ENCODE results near the gene LRP1B.
"Not testable (repeated sequence)": the region's sequence is repeated elsewhere in the genome, so short reads cannot be mapped to it uniquely, and the experiment has no call there.

Gene LRP1B

DNA sequence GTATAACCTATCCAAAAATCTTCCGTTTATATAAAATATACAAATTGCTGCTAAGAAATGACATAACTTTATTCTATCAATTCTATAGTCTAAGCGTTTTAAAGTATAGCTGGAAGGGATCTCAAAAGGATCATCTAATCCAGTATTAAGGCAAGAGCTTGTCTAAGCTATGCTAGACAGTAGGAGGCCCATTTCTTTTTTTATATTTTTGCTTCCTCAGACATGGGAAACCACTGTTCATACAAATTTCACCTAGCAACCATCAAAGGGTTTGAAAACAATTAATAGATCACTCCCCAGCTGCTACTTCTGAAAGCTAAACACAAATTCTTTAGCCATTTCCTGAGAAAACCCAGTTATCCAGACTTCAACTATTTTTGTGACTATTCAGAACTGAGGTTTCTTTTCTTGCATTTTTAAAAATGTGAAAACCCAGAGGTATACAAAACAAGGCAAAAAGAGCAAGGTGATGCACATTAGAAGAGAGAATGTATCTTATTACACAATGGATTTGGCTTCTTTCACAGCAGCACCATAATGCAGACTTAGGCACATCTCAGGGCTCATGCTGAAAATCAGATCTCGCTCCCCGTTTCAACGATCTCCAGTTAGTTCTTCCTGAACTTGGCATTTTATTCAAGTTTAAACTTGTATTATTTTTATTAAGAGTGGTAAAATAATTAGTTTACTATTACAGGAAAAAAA is 274.4 kb downstream of the LRP1B start:
- FAIRE-seq (no peak), DNase-seq (ENCODE audit: insufficient read length) (no peak)
- no peak for TF ChIP-seq POLR2A (IDR thresholded peaks at IDR 0.05; ENCODE audit: low read depth, low read length)
- TF ChIP-seq POLR2AphosphoS5 (IDR thresholded peaks at IDR 0.05; ENCODE audit: low read depth, low read length): no peak
- TF ChIP-seq TAF1 (IDR thresholded peaks at IDR 0.05; ENCODE audit: borderline replicate concordance, low read depth, low read length): no peak

DNA sequence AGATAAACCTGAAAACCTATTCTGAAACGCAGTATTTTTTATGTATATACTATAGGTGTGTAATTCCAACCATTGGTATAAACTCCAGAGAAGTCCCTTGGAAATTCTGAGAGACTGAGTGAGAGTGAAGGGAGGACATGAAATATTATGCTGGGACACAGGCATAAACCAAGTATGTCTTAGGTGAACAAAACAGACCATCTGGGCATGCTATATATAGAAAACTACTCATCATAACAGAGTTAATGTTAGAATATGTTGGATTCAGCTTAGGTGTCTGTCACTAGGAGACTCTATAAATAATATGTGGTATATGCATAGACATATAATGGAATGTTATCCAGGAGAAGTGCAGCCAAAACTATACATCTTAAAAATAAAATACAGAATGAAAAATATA is 282.6 kb downstream of the LRP1B start:
- TF ChIP-seq POLR2AphosphoS5 (IDR thresholded peaks at IDR 0.05; ENCODE audit: low read depth, low read length) (no peak), TAF1 (IDR thresholded peaks at IDR 0.05; ENCODE audit: borderline replicate concordance, low read depth, low read length) (no peak), POLR2A (IDR thresholded peaks at IDR 0.05; ENCODE audit: low read depth, low read length) (no peak)
- DNase-seq (ENCODE audit: insufficient read length) (no peak), FAIRE-seq (no peak)

DNA sequence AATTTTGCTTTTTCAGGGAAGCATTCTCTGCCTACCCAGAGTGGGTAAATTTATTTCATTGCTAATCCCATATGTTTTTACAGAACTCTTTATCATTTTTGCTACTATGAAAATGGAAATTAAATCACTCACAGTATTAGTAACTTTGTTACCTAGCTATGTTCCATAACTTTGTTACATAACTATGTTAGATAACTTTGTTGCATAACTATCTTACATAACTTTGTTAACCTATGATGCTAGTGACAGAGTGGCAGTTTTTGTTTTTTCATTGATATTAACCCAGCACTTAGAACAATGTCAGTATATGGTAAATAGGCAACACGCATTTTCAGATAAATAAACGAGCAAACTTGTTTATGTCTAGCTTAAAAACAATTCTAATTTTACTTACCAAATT is 286.6 kb downstream of the LRP1B start:
- no peak for DNase-seq (ENCODE audit: insufficient read length)
- TF ChIP-seq POLR2A (IDR thresholded peaks at IDR 0.05; ENCODE audit: low read depth, low read length) (no peak), POLR2AphosphoS5 (IDR thresholded peaks at IDR 0.05; ENCODE audit: low read depth, low read length) (no peak), TAF1 (IDR thresholded peaks at IDR 0.05; ENCODE audit: borderline replicate concordance, low read depth, low read length) (no peak)
- no peak for FAIRE-seq

DNA sequence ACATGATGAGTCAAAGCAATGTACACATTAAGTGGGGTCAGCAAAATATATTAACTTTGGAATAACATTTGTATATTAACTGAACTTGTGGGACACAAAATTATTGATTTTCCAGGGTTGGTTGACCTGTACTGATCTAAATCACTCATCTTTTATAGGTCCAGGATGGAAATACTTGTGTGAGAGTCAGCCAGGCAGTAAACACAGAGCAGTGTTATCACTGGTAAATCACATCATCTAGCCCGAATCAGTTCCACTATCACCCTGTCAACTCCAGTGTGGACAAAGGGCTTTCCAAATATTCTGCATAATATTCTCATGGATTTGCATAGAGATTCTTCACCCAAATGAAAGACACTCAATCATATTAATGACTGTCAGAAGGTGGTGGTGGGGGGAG is 295.7 kb downstream of the LRP1B start:
- TF ChIP-seq TAF1 (IDR thresholded peaks at IDR 0.05; ENCODE audit: borderline replicate concordance, low read depth, low read length): no peak
- no peak for TF ChIP-seq POLR2AphosphoS5 (IDR thresholded peaks at IDR 0.05; ENCODE audit: low read depth, low read length)
- no peak for TF ChIP-seq POLR2A (IDR thresholded peaks at IDR 0.05; ENCODE audit: low read depth, low read length)
- FAIRE-seq (no peak), DNase-seq (ENCODE audit: insufficient read length) (no peak)

DNA sequence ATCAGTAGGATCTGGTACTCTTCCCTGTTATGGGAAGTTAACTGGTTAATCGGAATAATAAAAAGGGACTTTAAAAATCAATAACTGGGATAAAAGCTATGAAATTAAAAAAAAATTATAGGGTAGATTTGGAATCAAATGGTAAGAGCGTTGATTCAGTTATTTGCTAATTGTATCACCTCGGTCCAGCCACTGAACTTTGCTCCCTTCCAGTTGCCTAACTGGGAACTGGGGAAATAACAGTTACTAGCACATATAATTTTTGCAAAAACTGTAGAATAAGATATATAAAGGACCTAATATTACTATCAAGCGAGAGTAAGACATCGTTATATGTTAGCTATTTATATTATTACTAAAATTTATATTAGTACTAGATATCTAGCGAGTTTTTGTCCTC is 302.1 kb downstream of the LRP1B start:
- FAIRE-seq (no peak), DNase-seq (ENCODE audit: insufficient read length) (no peak)
- no peak for TF ChIP-seq POLR2A (IDR thresholded peaks at IDR 0.05; ENCODE audit: low read depth, low read length)
- no peak for TF ChIP-seq POLR2AphosphoS5 (IDR thresholded peaks at IDR 0.05; ENCODE audit: low read depth, low read length)
- TF ChIP-seq TAF1 (IDR thresholded peaks at IDR 0.05; ENCODE audit: borderline replicate concordance, low read depth, low read length): no peak

DNA sequence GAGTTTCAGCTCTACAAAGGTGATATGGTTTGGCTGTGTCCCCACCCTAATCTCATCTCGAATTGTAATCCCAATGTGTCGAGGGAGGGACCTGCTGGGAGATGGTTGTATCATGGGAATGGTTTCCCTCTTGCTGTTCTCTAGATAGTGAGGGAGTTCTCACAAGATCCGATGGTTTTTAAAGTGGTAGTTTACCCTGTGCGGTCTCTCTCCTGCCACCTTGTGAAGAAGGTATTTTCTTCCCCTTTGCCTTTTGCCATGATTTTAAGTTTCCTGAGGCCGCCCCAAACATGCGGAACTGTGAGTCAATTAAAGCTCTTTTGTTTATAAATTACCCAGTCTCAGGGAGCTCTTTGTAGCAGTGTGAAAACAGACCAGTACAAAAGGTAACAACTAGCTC is 306.0 kb downstream of the LRP1B start:
- TF ChIP-seq POLR2A (IDR thresholded peaks at IDR 0.05; ENCODE audit: low read depth, low read length) (no peak), TAF1 (IDR thresholded peaks at IDR 0.05; ENCODE audit: borderline replicate concordance, low read depth, low read length) (no peak), POLR2AphosphoS5 (IDR thresholded peaks at IDR 0.05; ENCODE audit: low read depth, low read length) (no peak)
- no peak for DNase-seq (ENCODE audit: insufficient read length)
- FAIRE-seq: no peak

DNA sequence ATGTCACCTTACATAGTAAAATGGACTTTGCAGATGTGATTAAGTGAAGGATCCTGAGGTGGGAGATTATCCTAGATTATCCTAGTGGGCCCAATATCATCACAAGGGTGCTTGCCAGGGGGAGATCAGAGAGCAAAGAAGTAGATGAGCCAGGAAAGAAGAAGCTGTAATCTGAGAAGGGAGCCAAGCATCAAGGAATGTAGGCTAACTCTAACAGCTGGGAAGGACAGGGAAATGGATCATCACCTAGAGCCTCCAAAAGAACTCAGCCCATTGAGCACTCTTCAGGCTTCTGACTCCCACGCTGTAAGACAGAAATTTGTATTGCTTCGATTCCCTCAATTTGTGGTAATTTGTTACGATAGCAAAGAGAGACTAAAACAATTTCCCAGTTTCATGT is 309.9 kb downstream of the LRP1B start:
- FAIRE-seq (no peak), DNase-seq (ENCODE audit: insufficient read length) (no peak)
- TF ChIP-seq POLR2AphosphoS5 (IDR thresholded peaks at IDR 0.05; ENCODE audit: low read depth, low read length): no peak
- TF ChIP-seq POLR2A (IDR thresholded peaks at IDR 0.05; ENCODE audit: low read depth, low read length): no peak
- TF ChIP-seq TAF1 (IDR thresholded peaks at IDR 0.05; ENCODE audit: borderline replicate concordance, low read depth, low read length): no peak

DNA sequence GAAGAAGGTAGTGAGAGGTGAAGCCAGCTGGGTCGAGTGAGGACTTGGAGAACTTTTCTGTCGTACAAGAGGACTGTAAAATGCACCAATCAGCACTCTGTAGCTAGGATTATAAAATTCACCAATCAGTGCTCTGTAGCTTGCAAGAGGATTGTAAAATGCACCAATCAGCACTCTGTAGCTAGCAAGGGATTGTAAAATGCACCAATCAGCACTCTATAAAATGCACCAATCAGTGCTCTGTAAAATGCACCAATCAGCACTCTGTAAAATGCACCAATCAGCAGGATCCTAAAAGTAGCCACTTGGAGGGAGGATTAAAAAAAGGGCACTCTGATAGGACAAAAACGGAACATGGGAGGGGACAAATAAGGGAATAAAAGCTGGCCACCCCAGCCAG is 315.5 kb downstream of the LRP1B start:
- FAIRE-seq; DNase-seq (ENCODE audit: insufficient read length): not testable (repeated sequence)

DNA sequence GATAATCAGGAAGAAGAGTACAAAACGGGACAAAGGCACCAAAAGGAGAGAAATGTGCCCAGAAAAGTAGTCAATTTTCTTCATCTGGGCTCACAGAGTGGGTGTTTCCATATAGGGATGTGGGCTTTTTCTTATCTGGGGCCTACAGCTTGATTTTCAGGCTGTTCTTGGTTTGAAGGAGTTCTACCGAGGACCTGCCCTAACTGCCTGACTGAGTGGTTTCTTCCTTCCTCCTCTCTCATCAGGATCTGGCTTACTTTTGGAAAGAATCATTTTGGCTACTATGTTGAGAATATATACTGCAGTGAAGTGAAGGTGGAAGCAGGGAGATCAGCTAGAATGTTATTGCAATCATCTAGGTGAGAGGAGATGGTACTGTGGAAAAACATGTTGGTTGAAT is 316.7 kb downstream of the LRP1B start:
- DNase-seq (ENCODE audit: insufficient read length) (no peak), FAIRE-seq (no peak)
- TF ChIP-seq POLR2A (IDR thresholded peaks at IDR 0.05; ENCODE audit: low read depth, low read length): no peak
- TF ChIP-seq POLR2AphosphoS5 (IDR thresholded peaks at IDR 0.05; ENCODE audit: low read depth, low read length): no peak
- no peak for TF ChIP-seq TAF1 (IDR thresholded peaks at IDR 0.05; ENCODE audit: borderline replicate concordance, low read depth, low read length)

DNA sequence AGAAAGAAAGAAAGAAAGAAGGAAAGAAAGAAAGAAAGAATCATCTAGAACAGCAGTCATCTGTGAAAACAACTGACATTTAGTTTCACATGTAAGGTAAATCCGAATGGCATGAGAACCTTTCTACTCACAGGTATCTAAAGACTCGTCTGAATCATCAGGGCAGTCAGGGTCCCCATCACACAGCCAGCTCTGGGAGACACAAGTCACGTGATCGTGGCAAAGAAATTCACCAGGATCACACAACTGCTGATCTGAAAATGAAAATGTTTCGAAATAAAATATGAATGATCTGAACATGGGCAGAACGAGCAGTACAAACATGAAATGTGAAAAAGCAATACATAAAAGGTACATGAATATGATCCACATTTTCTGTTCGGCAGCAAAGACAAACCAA is 320.7 kb downstream of the LRP1B start:
- FAIRE-seq (no peak), DNase-seq (ENCODE audit: insufficient read length) (no peak)
- TF ChIP-seq POLR2A (IDR thresholded peaks at IDR 0.05; ENCODE audit: low read depth, low read length) (no peak), TAF1 (IDR thresholded peaks at IDR 0.05; ENCODE audit: borderline replicate concordance, low read depth, low read length) (no peak), POLR2AphosphoS5 (IDR thresholded peaks at IDR 0.05; ENCODE audit: low read depth, low read length) (no peak)

DNA sequence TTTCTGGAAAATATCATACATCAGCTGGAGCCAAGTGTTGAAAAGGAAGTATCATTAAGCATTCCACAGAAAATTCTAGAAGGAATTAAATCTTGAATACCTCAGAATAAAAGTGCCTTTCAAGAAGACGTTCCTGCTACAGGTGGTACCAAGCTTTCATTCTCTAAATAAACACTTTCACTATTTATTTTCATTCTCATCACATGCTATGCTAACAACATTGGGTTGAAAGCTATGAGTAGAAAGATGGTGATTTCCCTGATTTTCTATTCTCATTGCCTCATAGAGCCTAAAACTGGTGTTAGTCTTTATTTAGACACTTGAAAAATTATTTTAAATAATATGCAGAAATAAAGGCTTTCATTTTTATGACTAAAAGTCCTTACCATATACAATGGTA is 324.7 kb downstream of the LRP1B start:
- no peak for DNase-seq (ENCODE audit: insufficient read length)
- TF ChIP-seq POLR2A (IDR thresholded peaks at IDR 0.05; ENCODE audit: low read depth, low read length): no peak
- no peak for TF ChIP-seq TAF1 (IDR thresholded peaks at IDR 0.05; ENCODE audit: borderline replicate concordance, low read depth, low read length)
- TF ChIP-seq POLR2AphosphoS5 (IDR thresholded peaks at IDR 0.05; ENCODE audit: low read depth, low read length): no peak
- FAIRE-seq: no peak

DNA sequence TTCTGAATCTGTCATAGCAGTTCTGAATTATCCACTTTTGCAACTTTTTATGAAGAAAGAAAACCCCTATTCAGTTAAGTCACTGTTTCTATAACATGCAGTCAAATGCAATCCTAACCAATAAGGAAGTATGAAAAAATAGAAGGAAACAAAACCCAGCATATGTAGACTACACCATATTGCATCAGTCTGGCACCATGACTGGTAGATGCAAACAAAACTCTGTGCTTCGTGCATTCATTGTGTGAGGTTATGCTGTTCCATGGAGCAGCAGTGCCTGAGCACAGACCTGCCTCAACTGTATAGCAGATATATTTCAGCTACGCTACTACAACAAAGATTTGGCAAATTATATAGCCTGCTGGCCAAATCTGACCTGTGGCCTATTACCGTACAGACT is 325.5 kb downstream of the LRP1B start:
- TF ChIP-seq POLR2A (IDR thresholded peaks at IDR 0.05; ENCODE audit: low read depth, low read length) (no peak), POLR2AphosphoS5 (IDR thresholded peaks at IDR 0.05; ENCODE audit: low read depth, low read length) (no peak), TAF1 (IDR thresholded peaks at IDR 0.05; ENCODE audit: borderline replicate concordance, low read depth, low read length) (no peak)
- DNase-seq (ENCODE audit: insufficient read length) (no peak), FAIRE-seq (no peak)

DNA sequence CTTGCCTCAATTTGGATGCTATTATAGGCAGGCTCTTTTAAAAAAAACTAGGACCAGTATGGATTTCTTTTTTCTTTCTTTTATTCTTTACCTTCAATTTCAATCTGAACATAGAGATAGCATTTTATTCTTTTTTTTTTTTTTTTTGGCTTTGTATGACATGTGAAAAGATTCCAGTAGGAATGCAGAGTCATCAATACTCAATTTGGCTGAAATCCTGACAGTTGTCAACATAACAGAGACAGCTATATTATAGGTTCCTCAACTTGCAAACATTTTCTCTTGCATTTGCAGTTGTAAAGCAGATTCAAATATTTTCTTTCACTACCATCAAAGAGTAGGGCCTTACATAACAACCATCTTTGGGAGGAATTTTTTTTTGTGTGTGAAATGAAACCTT is 334.4 kb downstream of the LRP1B start:
- no peak for TF ChIP-seq POLR2AphosphoS5 (IDR thresholded peaks at IDR 0.05; ENCODE audit: low read depth, low read length)
- no peak for TF ChIP-seq POLR2A (IDR thresholded peaks at IDR 0.05; ENCODE audit: low read depth, low read length)
- TF ChIP-seq TAF1 (IDR thresholded peaks at IDR 0.05; ENCODE audit: borderline replicate concordance, low read depth, low read length): no peak
- no peak for FAIRE-seq
- no peak for DNase-seq (ENCODE audit: insufficient read length)
